SU-DHL-6 (cell line): Measurements from ENCODE around the gene KIF9.

Experiments
- H2AFZ ChIP-seq: fragments of 200-600 bp; sonication (generic); 2 replicates; pipeline ENCODE4 v1.6.1; 2014; ENCODE audit warnings: low read depth, mild to moderate bottlenecking, moderate library complexity, mixed read lengths, antibody characterized with exemption, low read length; ENCODE audit not compliant: severe bottlenecking
- H3F3A ChIP-seq: fragments of 200-600 bp; shearing (Covaris generic); 2 replicates; pipeline ENCODE4 v1.6.0; 2016; ENCODE audit warnings: antibody characterized with exemption, mild to moderate bottlenecking; ENCODE audit not compliant: insufficient read depth
- H3K27ac ChIP-seq: fragments of 200-600 bp; sonication (generic); 2 replicates; pipeline ENCODE4 v1.5.1; 2016; ENCODE audit warnings: low read depth, mild to moderate bottlenecking, low read length, moderate library complexity, mixed read lengths
- H3K27me3 ChIP-seq: fragments of 200-600 bp; sonication (generic), shearing (Covaris generic); 2 replicates; pipeline ENCODE4 v1.6.0; 2014; ENCODE audit warnings: mild to moderate bottlenecking, low read length
- H3K36me3 ChIP-seq: fragments of 200-600 bp; sonication (generic); 2 replicates; pipeline ENCODE4 v1.6.1; 2014; ENCODE audit warnings: mild to moderate bottlenecking, low read length, mixed read lengths
- H3K4me2 ChIP-seq: fragments of 300-600, 200-600 bp; shearing (Covaris generic), sonication (generic); 2 replicates; pipeline ENCODE4 v1.6.0; 2014; ENCODE audit warnings: low read length, low read depth, mild to moderate bottlenecking; ENCODE audit not compliant: poor library complexity, severe bottlenecking
- H3K4me3 ChIP-seq: fragments of 200-600 bp; sonication (generic); 2 replicates; pipeline ENCODE4 v1.5.1; 2014; ENCODE audit warnings: antibody characterized with exemption, low read length, mild to moderate bottlenecking, mixed read lengths; ENCODE audit not compliant: insufficient read depth, poor library complexity, severe bottlenecking
- H3K79me2 ChIP-seq: fragments of 200-600 bp; sonication (generic); 2 replicates; pipeline ENCODE4 v1.6.1; 2014; ENCODE audit warnings: mild to moderate bottlenecking, low read length, moderate library complexity; ENCODE audit not compliant: insufficient read depth
- H3K9ac ChIP-seq: fragments of 200-600 bp; sonication (generic); 2 replicates; pipeline ENCODE4 v1.7.0; 2014; ENCODE audit warnings: mild to moderate bottlenecking, low read length
- H3K9me2 ChIP-seq: fragments of 200-600 bp; sonication (generic); replicated peaks from 2 replicates; pipeline ENCODE4 v1.6.1; 2014; ENCODE audit warnings: low read length; ENCODE audit not compliant: insufficient read depth
- H3K9me3 ChIP-seq: fragments of 200-600 bp; sonication (generic); 2 replicates; pipeline ENCODE4 v1.6.1; 2014; ENCODE audit warnings: low read length, mixed read lengths; ENCODE audit not compliant: insufficient read depth
- H4K20me1 ChIP-seq: fragments of 200-600 bp; sonication (generic); 2 replicates; pipeline ENCODE4 v1.6.1; 2014; ENCODE audit warnings: low read depth, mild to moderate bottlenecking, antibody characterized with exemption, low read length, moderate library complexity, mixed read lengths
- CTCF ChIP-seq: fragments of 200-600 bp; sonication (generic); IDR thresholded peaks from one replicate; pipeline ENCODE4 v1.5.1; 2017; ENCODE audit warnings: antibody characterized with exemption, mild to moderate bottlenecking, low read length, moderate library complexity; ENCODE audit not compliant: insufficient read depth, poor library complexity, severe bottlenecking
- EZH2phosphoT487 ChIP-seq: fragments of 200-600 bp; sonication (generic), shearing (Covaris generic); conservative IDR thresholded peaks from 2 replicates; pipeline ENCODE4 v1.6.1; 2018; ENCODE audit warnings: mild to moderate bottlenecking, antibody characterized with exemption, low read length, moderate library complexity, mixed read lengths

Gene KIF9

GRCh38 chr3:47282424-47283192 is at the start of gene KIF9, which contains the start of gene KLHL18:
KIF9 (minus strand) TSS chr3:47282799; CDS start chr3:47277374, 5,425 bp downstream.
KLHL18 (plus strand) TSS chr3:47282944; CDS start chr3:47282966, 22 bp downstream.
- H3K79me2 ChIP-seq: peaks cover 45% of the 10 kb centered on the region
- no peaks in the 10 kb centered on the region for H3K27me3 ChIP-seq
- TF ChIP-seq EZH2phosphoT487 (no peak), CTCF (no peak)

GRCh38 chr3:47324278-47324865 is 41.8 kb upstream of the KIF9 start:
- Histone ChIP-seq H3K4me3 (no peak overlapping the region), H3K9me3 (no peaks in the 10 kb centered on the region), H3K4me2 (no peak overlapping the region), H3K36me3 (no peaks in the 10 kb centered on the region), H3K27ac (no peak overlapping the region), H2AFZ (no peak overlapping the region), H4K20me1 (no peaks in the 10 kb centered on the region), H3K79me2 (no peaks in the 10 kb centered on the region), H3K9ac (no peak overlapping the region), H3K9me2 (no peaks in the 10 kb centered on the region), H3K27me3 (no peaks in the 10 kb centered on the region), H3F3A (no peaks in the 10 kb centered on the region)
- TF ChIP-seq EZH2phosphoT487 (no peak), CTCF (peak; percentile 64)

More at GRCh38 chr3:47282424-47283192, at the start of gene KIF9, which contains the start of gene KLHL18:
- Histone ChIP-seq H3K9me2 (no peaks in the 10 kb centered on the region), H3K4me2 (peak within 1 kb of the TSS; percentile 77), H3K4me3 (peak within 1 kb of the TSS; percentile 66), H3K9ac (peak within 1 kb of the TSS; percentile 82), H3K36me3 (no peaks in the 10 kb centered on the region), H3F3A (no peaks in the 10 kb centered on the region), H3K9me3 (no peaks in the 10 kb centered on the region), H4K20me1 (no peaks in the 10 kb centered on the region), H3K27ac (peak within 1 kb of the TSS; percentile 83), H2AFZ (peak within 1 kb of the TSS; percentile 73)

GRCh38 chr3:47323431-47324277 is 41.1 kb upstream of the KIF9 start:
- H3K9ac ChIP-seq: no peak overlapping the region

More at GRCh38 chr3:47323431-47324277, 41.1 kb upstream of the KIF9 start:
- no peak overlapping the region for H3K27ac ChIP-seq
- H3K79me2 ChIP-seq: 0 out of 2 replicates have a peak, but pooled peaks cover 5% of the 10 kb centered on the region
- H3K9me2 ChIP-seq: no peaks in the 10 kb centered on the region
- H3K9me3 ChIP-seq: no peaks in the 10 kb centered on the region
- H3F3A ChIP-seq: no peaks in the 10 kb centered on the region
- H4K20me1 ChIP-seq: no peaks in the 10 kb centered on the region
- no peak overlapping the region for H3K4me2 ChIP-seq
- H3K4me3 ChIP-seq: no peak overlapping the region
- H3K27me3 ChIP-seq: no peaks in the 10 kb centered on the region
- H2AFZ ChIP-seq: no peak overlapping the region
- no peak for TF ChIP-seq CTCF
- no peak for TF ChIP-seq EZH2phosphoT487
- H3K36me3 ChIP-seq: no peaks in the 10 kb centered on the region
